IPS-20b (cell line): Measurements from ENCODE around the gene SPNS2.

Source experiments
- H3K27ac ChIP-seq: one replicate; pipeline ENCODE4 v1.5.1; 2013; ENCODE audit warnings: low read length
- H3K27me3 ChIP-seq: 2 replicates; pipeline ENCODE4 v1.6.1; 2013; ENCODE audit warnings: mild to moderate bottlenecking, low read length, inconsistent platforms; ENCODE audit not compliant: insufficient read depth
- H3K36me3 ChIP-seq: 2 replicates; pipeline ENCODE4 v1.6.1; 2013; ENCODE audit warnings: low read depth, mild to moderate bottlenecking, inconsistent platforms, low read length, moderate library complexity; ENCODE audit not compliant: insufficient read depth
- H3K4me1 ChIP-seq: 2 replicates; pipeline ENCODE4 v1.6.1; 2013; ENCODE audit warnings: mild to moderate bottlenecking, control low read depth, inconsistent platforms, low read length, moderate library complexity; ENCODE audit not compliant: insufficient read depth
- H3K4me3 ChIP-seq: 2 replicates; pipeline ENCODE4 v1.5.1; 2013; ENCODE audit warnings: mild to moderate bottlenecking, low read length, inconsistent platforms
- H3K9ac ChIP-seq: 2 replicates; pipeline ENCODE4 v1.6.1; 2013; ENCODE audit warnings: low read depth, mild to moderate bottlenecking, inconsistent platforms, low read length, moderate library complexity
- H3K9me3 ChIP-seq: 2 replicates; pipeline ENCODE4 v1.6.1; 2013; ENCODE audit warnings: mild to moderate bottlenecking, low read depth, low read length, inconsistent platforms; ENCODE audit not compliant: insufficient read depth

The SPNS2 gene

GRCh38 chr17:4474093-4474492 is 24.6 kb upstream of the SPNS2 start:
- Histone ChIP-seq H3K27ac (no peak overlapping the region), H3K9me3 (no peaks in the 10 kb centered on the region), H3K4me1 (no peaks in the 10 kb centered on the region), H3K27me3 (no peaks in the 10 kb centered on the region), H3K36me3 (no peaks in the 10 kb centered on the region), H3K9ac (no peak overlapping the region), H3K4me3 (no peak overlapping the region)

GRCh38 chr17:4475001-4475400 is 23.7 kb upstream of the SPNS2 start:
- H3K27ac ChIP-seq, result no peak overlapping the region
- H3K9me3 ChIP-seq, result no peaks in the 10 kb centered on the region
- no peaks in the 10 kb centered on the region for H3K36me3 ChIP-seq
- no peak overlapping the region for H3K9ac ChIP-seq
- no peak overlapping the region for H3K4me3 ChIP-seq
- H3K27me3 ChIP-seq, result no peaks in the 10 kb centered on the region
- no peaks in the 10 kb centered on the region for H3K4me1 ChIP-seq

- Histone ChIP-seq H3K27me3 (no peaks in the 10 kb centered on the region), H3K27ac (no peak overlapping the region), H3K4me1 (no peaks in the 10 kb centered on the region), H3K9me3 (no peaks in the 10 kb centered on the region), H3K9ac (no peak overlapping the region), H3K4me3 (no peak overlapping the region), H3K36me3 (no peaks in the 10 kb centered on the region)
Observed at GRCh38 chr17:4475463-4475862, 23.2 kb upstream of the SPNS2 start.

GRCh38 chr17:4476017-4476416 is 22.7 kb upstream of the SPNS2 start:
- Histone ChIP-seq H3K4me1 (peaks cover 3% of the 10 kb centered on the region; the same call in 1 of the 2 replicates), H3K4me3 (no peak overlapping the region), H3K27ac (no peak overlapping the region), H3K27me3 (no peaks in the 10 kb centered on the region), H3K36me3 (no peaks in the 10 kb centered on the region), H3K9ac (no peak overlapping the region), H3K9me3 (no peaks in the 10 kb centered on the region)

GRCh38 chr17:4476511-4477070 is 22.1 kb upstream of the SPNS2 start:
- no peak overlapping the region for H3K4me3 ChIP-seq
- H3K27ac ChIP-seq, result no peak overlapping the region
- peaks cover 3% of the 10 kb centered on the region; the same call in 1 of the 2 replicates for H3K4me1 ChIP-seq
- no peaks in the 10 kb centered on the region for H3K9me3 ChIP-seq
- no peaks in the 10 kb centered on the region for H3K27me3 ChIP-seq
- H3K36me3 ChIP-seq, result no peaks in the 10 kb centered on the region
- no peak overlapping the region for H3K9ac ChIP-seq

- Histone ChIP-seq H3K4me3 (no peak overlapping the region), H3K9ac (no peak overlapping the region), H3K4me1 (peaks cover 3% of the 10 kb centered on the region; the same call in 1 of the 2 replicates), H3K36me3 (no peaks in the 10 kb centered on the region), H3K27me3 (no peaks in the 10 kb centered on the region), H3K27ac (no peak overlapping the region), H3K9me3 (no peaks in the 10 kb centered on the region)
Observed at GRCh38 chr17:4477255-4477791, 21.4 kb upstream of the SPNS2 start.

GRCh38 chr17:4478318-4478830 is 20.3 kb upstream of the SPNS2 start:
- H3K4me3 ChIP-seq, result no peak overlapping the region
- no peaks in the 10 kb centered on the region for H3K9me3 ChIP-seq
- no peak overlapping the region for H3K9ac ChIP-seq
- no peak overlapping the region for H3K27ac ChIP-seq
- H3K27me3 ChIP-seq, result no peaks in the 10 kb centered on the region
- peaks cover 3% of the 10 kb centered on the region; the same call in 1 of the 2 replicates for H3K4me1 ChIP-seq
- H3K36me3 ChIP-seq, result no peaks in the 10 kb centered on the region

GRCh38 chr17:4479340-4479981 is 19.2 kb upstream of the SPNS2 start:
- H3K9me3 ChIP-seq, result no peaks in the 10 kb centered on the region
- H3K4me1 ChIP-seq, result peaks cover 3% of the 10 kb centered on the region; the same call in 1 of the 2 replicates
- H3K4me3 ChIP-seq, result no peak overlapping the region
- no peak overlapping the region for H3K9ac ChIP-seq
- no peaks in the 10 kb centered on the region for H3K36me3 ChIP-seq
- no peak overlapping the region for H3K27ac ChIP-seq
- no peaks in the 10 kb centered on the region for H3K27me3 ChIP-seq

- H3K27me3 ChIP-seq, result no peaks in the 10 kb centered on the region
- no peak overlapping the region for H3K27ac ChIP-seq
- no peaks in the 10 kb centered on the region for H3K9me3 ChIP-seq
- peaks cover 3% of the 10 kb centered on the region; the same call in 1 of the 2 replicates for H3K4me1 ChIP-seq
- H3K9ac ChIP-seq, result no peak overlapping the region
- no peaks in the 10 kb centered on the region for H3K36me3 ChIP-seq
- no peak overlapping the region for H3K4me3 ChIP-seq
Observed at GRCh38 chr17:4479982-4480751, 18.5 kb upstream of the SPNS2 start.

- Histone ChIP-seq H3K9ac (no peak overlapping the region), H3K27me3 (no peaks in the 10 kb centered on the region), H3K36me3 (no peaks in the 10 kb centered on the region), H3K4me1 (peaks cover 3% of the 10 kb centered on the region; the same call in 1 of the 2 replicates), H3K4me3 (no peak overlapping the region), H3K9me3 (no peaks in the 10 kb centered on the region), H3K27ac (no peak overlapping the region)
Observed at GRCh38 chr17:4480929-4481898, 17.5 kb upstream of the SPNS2 start.
